SU-DHL-6 (cell line): ENCODE results near the gene FCAMR.

ENCODE experiments used
- H2AFZ ChIP-seq: fragments of 200-600 bp; sonication (generic); 2 replicates; pipeline ENCODE4 v1.6.1; 2014; ENCODE audit warnings: low read depth, mild to moderate bottlenecking, moderate library complexity, mixed read lengths, antibody characterized with exemption, low read length; ENCODE audit not compliant: severe bottlenecking
- H3F3A ChIP-seq: fragments of 200-600 bp; shearing (Covaris generic); 2 replicates; pipeline ENCODE4 v1.6.0; 2016; ENCODE audit warnings: antibody characterized with exemption, mild to moderate bottlenecking; ENCODE audit not compliant: insufficient read depth
- H3K27ac ChIP-seq: fragments of 200-600 bp; sonication (generic); 2 replicates; pipeline ENCODE4 v1.5.1; 2016; ENCODE audit warnings: low read depth, mild to moderate bottlenecking, low read length, moderate library complexity, mixed read lengths
- H3K27me3 ChIP-seq: fragments of 200-600 bp; sonication (generic), shearing (Covaris generic); 2 replicates; pipeline ENCODE4 v1.6.0; 2014; ENCODE audit warnings: mild to moderate bottlenecking, low read length
- H3K36me3 ChIP-seq: fragments of 200-600 bp; sonication (generic); 2 replicates; pipeline ENCODE4 v1.6.1; 2014; ENCODE audit warnings: mild to moderate bottlenecking, low read length, mixed read lengths
- H3K4me2 ChIP-seq: fragments of 300-600, 200-600 bp; shearing (Covaris generic), sonication (generic); 2 replicates; pipeline ENCODE4 v1.6.0; 2014; ENCODE audit warnings: low read length, low read depth, mild to moderate bottlenecking; ENCODE audit not compliant: poor library complexity, severe bottlenecking
- H3K4me3 ChIP-seq: fragments of 200-600 bp; sonication (generic); 2 replicates; pipeline ENCODE4 v1.5.1; 2014; ENCODE audit warnings: antibody characterized with exemption, low read length, mild to moderate bottlenecking, mixed read lengths; ENCODE audit not compliant: insufficient read depth, poor library complexity, severe bottlenecking
- H3K79me2 ChIP-seq: fragments of 200-600 bp; sonication (generic); 2 replicates; pipeline ENCODE4 v1.6.1; 2014; ENCODE audit warnings: mild to moderate bottlenecking, low read length, moderate library complexity; ENCODE audit not compliant: insufficient read depth
- H3K9ac ChIP-seq: fragments of 200-600 bp; sonication (generic); 2 replicates; pipeline ENCODE4 v1.7.0; 2014; ENCODE audit warnings: mild to moderate bottlenecking, low read length
- H3K9me2 ChIP-seq: fragments of 200-600 bp; sonication (generic); replicated peaks from 2 replicates; pipeline ENCODE4 v1.6.1; 2014; ENCODE audit warnings: low read length; ENCODE audit not compliant: insufficient read depth
- H3K9me3 ChIP-seq: fragments of 200-600 bp; sonication (generic); 2 replicates; pipeline ENCODE4 v1.6.1; 2014; ENCODE audit warnings: low read length, mixed read lengths; ENCODE audit not compliant: insufficient read depth
- H4K20me1 ChIP-seq: fragments of 200-600 bp; sonication (generic); 2 replicates; pipeline ENCODE4 v1.6.1; 2014; ENCODE audit warnings: low read depth, mild to moderate bottlenecking, antibody characterized with exemption, low read length, moderate library complexity, mixed read lengths
- CTCF ChIP-seq: fragments of 200-600 bp; sonication (generic); IDR thresholded peaks from one replicate; pipeline ENCODE4 v1.5.1; 2017; ENCODE audit warnings: antibody characterized with exemption, mild to moderate bottlenecking, low read length, moderate library complexity; ENCODE audit not compliant: insufficient read depth, poor library complexity, severe bottlenecking
- EZH2phosphoT487 ChIP-seq: fragments of 200-600 bp; sonication (generic), shearing (Covaris generic); conservative IDR thresholded peaks from 2 replicates; pipeline ENCODE4 v1.6.1; 2018; ENCODE audit warnings: mild to moderate bottlenecking, antibody characterized with exemption, low read length, moderate library complexity, mixed read lengths

The FCAMR gene

GRCh38 chr1:207002724-207003146 lies 32.5 kb upstream of the FCAMR start:
- H3K4me3 ChIP-seq = no peak overlapping the region
- H3K9me3 ChIP-seq = no peaks in the 10 kb centered on the region
- H3K4me2 ChIP-seq = no peak overlapping the region
- no peaks in the 10 kb centered on the region for H3K27me3 ChIP-seq
- H4K20me1 ChIP-seq = no peaks in the 10 kb centered on the region
- no peaks in the 10 kb centered on the region for H3K79me2 ChIP-seq
- H3F3A ChIP-seq = no peaks in the 10 kb centered on the region
- H2AFZ ChIP-seq = no peak overlapping the region
- TF ChIP-seq CTCF = no peak
- TF ChIP-seq EZH2phosphoT487 = no peak
- H3K9me2 ChIP-seq = no peaks in the 10 kb centered on the region
- no peak overlapping the region for H3K9ac ChIP-seq
- H3K27ac ChIP-seq = no peak overlapping the region
- no peaks in the 10 kb centered on the region for H3K36me3 ChIP-seq

- Histone ChIP-seq H3K4me3 (no peak overlapping the region), H3K9me3 (no peaks in the 10 kb centered on the region), H4K20me1 (no peaks in the 10 kb centered on the region), H3K36me3 (no peaks in the 10 kb centered on the region), H3K27ac (no peak overlapping the region), H3K79me2 (no peaks in the 10 kb centered on the region), H3K4me2 (no peak overlapping the region), H3K9ac (no peak overlapping the region), H3F3A (no peaks in the 10 kb centered on the region), H3K27me3 (no peaks in the 10 kb centered on the region), H3K9me2 (no peaks in the 10 kb centered on the region), H2AFZ (no peak overlapping the region)
- TF ChIP-seq EZH2phosphoT487 = no peak
- TF ChIP-seq CTCF = no peak
Observed at GRCh38 chr1:207001492-207002245, 31.4 kb upstream of the FCAMR start.

GRCh38 chr1:207000651-207001291 lies 30.5 kb upstream of the FCAMR start:
- H3K9me3 ChIP-seq = no peaks in the 10 kb centered on the region
- no peaks in the 10 kb centered on the region for H3K27me3 ChIP-seq
- TF ChIP-seq EZH2phosphoT487 (no peak), CTCF (no peak)
- no peaks in the 10 kb centered on the region for H3K9me2 ChIP-seq
- no peak overlapping the region for H3K4me2 ChIP-seq
- H3K4me3 ChIP-seq = no peak overlapping the region
- H3K9ac ChIP-seq = no peak overlapping the region
- H2AFZ ChIP-seq = no peak overlapping the region
- H3K36me3 ChIP-seq = no peaks in the 10 kb centered on the region
- H4K20me1 ChIP-seq = no peaks in the 10 kb centered on the region
- no peaks in the 10 kb centered on the region for H3K79me2 ChIP-seq
- no peaks in the 10 kb centered on the region for H3F3A ChIP-seq
- H3K27ac ChIP-seq = no peak overlapping the region
